WTC11 (cell line): ENCODE measurements around the gene OR10P1.

Experiments
- CREB1 ChIP-seq: sonication (generic); formaldehyde crosslinking; IDR thresholded peaks from 2 replicates; pipeline ENCODE4 v1.8.0; 2023; ENCODE audit warnings: mild to moderate bottlenecking, missing genetic modification reagents
- CTCF ChIP-seq: fragments of 200-600 bp; IDR thresholded peaks from 2 replicates; pipeline ENCODE4 v1.8.0; 2022; ENCODE audit warnings: antibody characterized with exemption
- ETV6 ChIP-seq: sonication (generic); formaldehyde crosslinking; IDR thresholded peaks from 2 replicates; pipeline ENCODE4 v1.8.1; 2022; ENCODE audit warnings: mild to moderate bottlenecking, missing genetic modification reagents
- GABPB1 ChIP-seq: sonication (generic); formaldehyde crosslinking; IDR thresholded peaks from 2 replicates; pipeline ENCODE4 v1.8.1; 2023; ENCODE audit warnings: mild to moderate bottlenecking, missing genetic modification reagents
- HMGXB4 ChIP-seq: sonication (generic); formaldehyde crosslinking; IDR thresholded peaks from 2 replicates; pipeline ENCODE4 v1.8.1; 2023; ENCODE audit warnings: mild to moderate bottlenecking, moderate library complexity, missing genetic modification reagents
- JUN ChIP-seq: sonication (generic); formaldehyde crosslinking; IDR thresholded peaks from 2 replicates; pipeline ENCODE4 v1.8.0; 2023; ENCODE audit warnings: mild to moderate bottlenecking, missing genetic modification reagents
- TEAD4 ChIP-seq: sonication (generic); formaldehyde crosslinking; IDR thresholded peaks from 2 replicates; pipeline ENCODE4 v1.8.0; 2022; ENCODE audit warnings: mild to moderate bottlenecking, missing genetic modification reagents
- ZNF317 ChIP-seq: sonication (generic); formaldehyde crosslinking; IDR thresholded peaks from 2 replicates; pipeline ENCODE4 v1.8.1; 2023; ENCODE audit warnings: low read depth, mild to moderate bottlenecking, moderate library complexity, missing genetic modification reagents, borderline replicate concordance
- TF ChIP-seq, protein P1 (sequence below): sonication (generic); formaldehyde crosslinking; IDR thresholded peaks from 2 replicates; pipeline ENCODE4 v1.8.0; 2022; ENCODE audit warnings: mild to moderate bottlenecking, missing genetic modification reagents
- TF ChIP-seq, protein P2 (sequence below): sonication (generic); formaldehyde crosslinking; IDR thresholded peaks from 2 replicates; pipeline ENCODE4 v1.8.1; 2022; ENCODE audit warnings: low read depth, missing genetic modification reagents, borderline replicate concordance
- TF ChIP-seq, protein P3 (sequence below): sonication (generic); formaldehyde crosslinking; IDR thresholded peaks from 2 replicates; pipeline ENCODE4 v1.8.0; 2022; ENCODE audit warnings: mild to moderate bottlenecking, missing genetic modification reagents

GRCh38 chr12:55654511-55655214 is 18.0 kb downstream of the OR10P1 start:
- TF ChIP-seq JUN (no peak), GABPB1 (CRISPR knock-in tag) (no peak), CTCF (no peak), TEAD4 (no peak), CREB1 (CRISPR knock-in tag) (no peak), ETV6 (CRISPR knock-in tag) (no peak), ZNF317 (CRISPR knock-in tag) (no peak), HMGXB4 (CRISPR knock-in tag) (no peak)
- TF ChIP-seq, protein P1, sequence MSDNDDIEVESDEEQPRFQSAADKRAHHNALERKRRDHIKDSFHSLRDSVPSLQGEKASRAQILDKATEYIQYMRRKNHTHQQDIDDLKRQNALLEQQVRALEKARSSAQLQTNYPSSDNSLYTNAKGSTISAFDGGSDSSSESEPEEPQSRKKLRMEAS (CRISPR knock-in tag): no peak
- TF ChIP-seq, protein P2, sequence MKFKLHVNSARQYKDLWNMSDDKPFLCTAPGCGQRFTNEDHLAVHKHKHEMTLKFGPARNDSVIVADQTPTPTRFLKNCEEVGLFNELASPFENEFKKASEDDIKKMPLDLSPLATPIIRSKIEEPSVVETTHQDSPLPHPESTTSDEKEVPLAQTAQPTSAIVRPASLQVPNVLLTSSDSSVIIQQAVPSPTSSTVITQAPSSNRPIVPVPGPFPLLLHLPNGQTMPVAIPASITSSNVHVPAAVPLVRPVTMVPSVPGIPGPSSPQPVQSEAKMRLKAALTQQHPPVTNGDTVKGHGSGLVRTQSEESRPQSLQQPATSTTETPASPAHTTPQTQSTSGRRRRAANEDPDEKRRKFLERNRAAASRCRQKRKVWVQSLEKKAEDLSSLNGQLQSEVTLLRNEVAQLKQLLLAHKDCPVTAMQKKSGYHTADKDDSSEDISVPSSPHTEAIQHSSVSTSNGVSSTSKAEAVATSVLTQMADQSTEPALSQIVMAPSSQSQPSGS (CRISPR knock-in tag): no peak
- TF ChIP-seq, protein P3, sequence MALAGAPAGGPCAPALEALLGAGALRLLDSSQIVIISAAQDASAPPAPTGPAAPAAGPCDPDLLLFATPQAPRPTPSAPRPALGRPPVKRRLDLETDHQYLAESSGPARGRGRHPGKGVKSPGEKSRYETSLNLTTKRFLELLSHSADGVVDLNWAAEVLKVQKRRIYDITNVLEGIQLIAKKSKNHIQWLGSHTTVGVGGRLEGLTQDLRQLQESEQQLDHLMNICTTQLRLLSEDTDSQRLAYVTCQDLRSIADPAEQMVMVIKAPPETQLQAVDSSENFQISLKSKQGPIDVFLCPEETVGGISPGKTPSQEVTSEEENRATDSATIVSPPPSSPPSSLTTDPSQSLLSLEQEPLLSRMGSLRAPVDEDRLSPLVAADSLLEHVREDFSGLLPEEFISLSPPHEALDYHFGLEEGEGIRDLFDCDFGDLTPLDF (CRISPR knock-in tag): no peak
